ENCODE measurements around the gene WLS. TPM values are rescaled to one million over a fixed set of nuclear protein-coding genes. Genes with fewer than 3 reads are reported as not detected.

WLS gene
- total RNA-seq, 1 donor from 2014 or later: 55.0 TPM

DNA sequence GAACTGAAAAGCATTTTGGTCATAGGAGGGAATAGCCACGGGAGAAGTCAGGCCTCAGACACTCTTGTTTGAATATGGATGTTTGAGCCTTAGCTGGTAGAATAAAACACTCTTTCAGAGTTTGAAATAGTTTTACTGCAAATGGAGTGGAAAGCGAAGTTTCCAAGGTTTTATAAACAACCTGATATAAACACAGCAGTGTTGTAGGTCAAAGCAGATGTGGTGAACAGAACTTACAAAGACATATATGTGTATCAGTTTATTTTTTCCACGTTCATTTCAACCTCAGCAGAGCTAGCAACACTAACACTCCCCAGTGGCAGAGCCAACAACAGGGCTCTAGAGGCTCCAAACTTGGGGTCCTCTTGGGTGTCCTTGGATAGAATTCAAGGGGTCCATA, 89.9 kb downstream of the WLS start:
- TF ChIP-seq, protein P1, sequence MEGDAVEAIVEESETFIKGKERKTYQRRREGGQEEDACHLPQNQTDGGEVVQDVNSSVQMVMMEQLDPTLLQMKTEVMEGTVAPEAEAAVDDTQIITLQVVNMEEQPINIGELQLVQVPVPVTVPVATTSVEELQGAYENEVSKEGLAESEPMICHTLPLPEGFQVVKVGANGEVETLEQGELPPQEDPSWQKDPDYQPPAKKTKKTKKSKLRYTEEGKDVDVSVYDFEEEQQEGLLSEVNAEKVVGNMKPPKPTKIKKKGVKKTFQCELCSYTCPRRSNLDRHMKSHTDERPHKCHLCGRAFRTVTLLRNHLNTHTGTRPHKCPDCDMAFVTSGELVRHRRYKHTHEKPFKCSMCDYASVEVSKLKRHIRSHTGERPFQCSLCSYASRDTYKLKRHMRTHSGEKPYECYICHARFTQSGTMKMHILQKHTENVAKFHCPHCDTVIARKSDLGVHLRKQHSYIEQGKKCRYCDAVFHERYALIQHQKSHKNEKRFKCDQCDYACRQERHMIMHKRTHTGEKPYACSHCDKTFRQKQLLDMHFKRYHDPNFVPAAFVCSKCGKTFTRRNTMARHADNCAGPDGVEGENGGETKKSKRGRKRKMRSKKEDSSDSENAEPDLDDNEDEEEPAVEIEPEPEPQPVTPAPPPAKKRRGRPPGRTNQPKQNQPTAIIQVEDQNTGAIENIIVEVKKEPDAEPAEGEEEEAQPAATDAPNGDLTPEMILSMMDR (IDR thresholded peaks at IDR 0.05; ENCODE audit: insufficient read depth, low read length, poor library complexity, severe bottlenecking): no peak
- Histone ChIP-seq H3K36me3 (ENCODE audit: control insufficient read depth, insufficient read depth, low read length) (no peaks in the 10 kb centered on the region), H3K4me3 (ENCODE audit: low read depth, low read length) (no peak overlapping the region), H3K27me3 (ENCODE audit: control insufficient read depth, insufficient read depth, low read length) (no peaks in the 10 kb centered on the region)
- no peak for DNase-seq (ENCODE audit: low read depth)

DNA sequence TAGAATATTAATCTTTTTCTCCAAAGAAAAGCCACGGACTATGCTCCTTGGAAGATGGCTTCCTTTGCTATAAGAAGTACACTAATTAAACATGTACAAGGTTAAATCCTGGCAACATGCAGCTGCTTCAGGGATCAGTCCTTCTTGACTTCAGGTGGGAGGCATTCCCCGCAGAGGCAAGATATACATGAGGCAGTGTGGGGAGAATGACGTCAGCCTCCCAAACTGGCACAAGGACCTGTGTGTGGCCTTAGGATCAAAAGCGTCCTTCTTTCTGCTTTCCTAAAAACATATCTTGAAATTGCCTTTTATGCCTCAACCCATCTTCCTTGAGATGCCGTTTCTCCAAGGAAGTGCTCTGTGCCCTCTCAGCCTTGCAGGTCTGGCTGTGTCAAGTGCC, 90.3 kb downstream of the WLS start:
- TF ChIP-seq, protein P1 (IDR thresholded peaks at IDR 0.05; ENCODE audit: insufficient read depth, low read length, poor library complexity, severe bottlenecking): no peak
- Histone ChIP-seq H3K4me3 (ENCODE audit: low read depth, low read length) (no peak overlapping the region), H3K36me3 (ENCODE audit: control insufficient read depth, insufficient read depth, low read length) (no peaks in the 10 kb centered on the region), H3K27me3 (ENCODE audit: control insufficient read depth, insufficient read depth, low read length) (no peaks in the 10 kb centered on the region)
- no peak for DNase-seq (ENCODE audit: low read depth)

DNA sequence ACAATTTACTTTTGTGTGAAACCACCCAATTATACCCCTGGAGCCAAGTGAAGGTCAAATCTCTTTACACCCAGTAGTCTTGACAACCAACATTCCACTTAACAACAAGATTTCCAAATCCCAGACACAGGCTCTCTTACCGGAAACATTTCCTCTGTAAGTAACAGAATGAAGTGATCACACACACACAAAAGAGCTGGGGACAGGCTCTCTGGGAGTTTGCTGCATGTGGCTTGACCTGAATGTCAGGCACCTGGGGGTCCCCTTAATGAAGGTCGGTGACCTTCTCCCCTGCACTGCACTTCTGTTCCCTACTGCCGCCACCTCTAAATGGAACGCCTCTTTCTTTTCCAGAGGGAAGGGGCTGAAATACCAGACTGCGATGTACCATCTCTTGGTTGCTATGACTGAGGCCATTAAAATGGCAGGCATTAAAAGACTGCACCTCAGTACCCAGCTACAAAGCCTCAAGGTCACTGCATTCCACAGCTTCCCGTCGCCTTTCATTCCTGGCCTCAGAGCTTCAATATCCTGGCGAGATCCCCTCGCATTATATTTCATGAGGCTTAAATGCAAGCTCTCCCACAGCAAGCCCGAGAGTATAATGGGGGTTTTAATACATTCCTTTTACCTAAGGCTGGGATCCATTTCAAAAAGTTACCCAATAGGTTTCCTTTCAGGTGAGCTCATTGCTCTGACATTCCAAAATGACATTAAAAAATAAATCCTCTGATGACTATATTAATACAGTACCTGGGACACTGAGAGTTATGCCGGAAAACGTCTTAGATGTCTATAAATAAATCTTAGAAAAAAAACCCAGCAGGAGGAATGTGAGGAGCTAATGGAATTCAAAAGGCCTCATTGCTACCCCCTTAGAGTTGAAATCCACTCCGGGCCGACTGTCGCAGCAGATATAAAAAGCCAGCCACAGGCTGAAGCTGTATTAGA, 91.0 kb downstream of the WLS start:
- Histone ChIP-seq H3K27me3 (ENCODE audit: control insufficient read depth, insufficient read depth, low read length) (no peaks in the 10 kb centered on the region), H3K36me3 (ENCODE audit: control insufficient read depth, insufficient read depth, low read length) (no peaks in the 10 kb centered on the region), H3K4me3 (ENCODE audit: low read depth, low read length) (no peak overlapping the region)
- no peak for DNase-seq (ENCODE audit: low read depth)
- TF ChIP-seq, protein P1 (IDR thresholded peaks at IDR 0.05; ENCODE audit: insufficient read depth, low read length, poor library complexity, severe bottlenecking): no peak

DNA sequence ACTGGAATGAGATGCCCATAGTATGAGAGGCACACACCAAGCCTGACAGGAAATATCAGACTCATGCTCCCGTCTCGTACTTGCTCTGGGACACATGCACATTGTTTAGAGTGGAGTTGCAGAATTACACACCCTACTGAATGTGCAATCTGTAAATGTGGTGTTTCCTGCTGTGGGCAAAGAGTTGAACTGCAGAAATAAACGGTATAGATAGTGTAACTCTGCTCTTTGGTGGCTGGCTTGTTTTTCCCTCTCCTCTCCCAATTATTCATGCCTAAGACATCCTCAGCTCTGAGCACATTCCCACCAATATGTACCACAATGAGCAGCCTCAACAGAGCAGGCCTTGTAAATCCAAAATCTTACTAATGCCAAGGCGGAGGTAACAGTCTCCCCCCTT, 91.8 kb downstream of the WLS start:
- H3K36me3 ChIP-seq (ENCODE audit: control insufficient read depth, insufficient read depth, low read length): no peaks in the 10 kb centered on the region
- H3K27me3 ChIP-seq (ENCODE audit: control insufficient read depth, insufficient read depth, low read length): no peaks in the 10 kb centered on the region
- H3K4me3 ChIP-seq (ENCODE audit: low read depth, low read length): no peak overlapping the region
- TF ChIP-seq, protein P1 (IDR thresholded peaks at IDR 0.05; ENCODE audit: insufficient read depth, low read length, poor library complexity, severe bottlenecking): no peak
- no peak for DNase-seq (ENCODE audit: low read depth)

DNA sequence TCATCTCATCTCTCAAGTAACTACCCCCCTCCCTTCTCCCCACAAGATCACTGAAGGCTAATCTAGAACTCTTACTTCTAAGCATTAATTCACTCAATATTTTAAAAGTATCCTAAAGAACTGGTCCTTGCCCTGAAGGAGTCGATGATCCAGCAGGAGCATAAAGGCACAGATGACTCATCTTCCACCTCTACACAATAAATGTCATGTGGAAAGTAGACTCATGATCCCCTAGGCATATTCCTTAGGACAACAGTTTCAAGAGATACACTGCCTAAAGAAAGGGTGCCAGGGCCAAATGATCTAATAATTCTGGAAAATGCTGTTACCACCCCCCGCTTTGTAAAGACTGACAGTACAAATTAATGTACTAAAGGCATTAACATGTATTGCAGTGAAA, 96.1 kb downstream of the WLS start:
- no peak for DNase-seq (ENCODE audit: low read depth)
- Histone ChIP-seq H3K27me3 (ENCODE audit: control insufficient read depth, insufficient read depth, low read length) (no peaks in the 10 kb centered on the region), H3K36me3 (ENCODE audit: control insufficient read depth, insufficient read depth, low read length) (peaks cover 1% of the 10 kb centered on the region), H3K4me3 (ENCODE audit: low read depth, low read length) (no peak overlapping the region)
- TF ChIP-seq, protein P1 (IDR thresholded peaks at IDR 0.05; ENCODE audit: insufficient read depth, low read length, poor library complexity, severe bottlenecking): no peak
